HepG2 (cell line): ENCODE results near the gene GRIFIN. TPM values are rescaled to one million over a fixed set of nuclear protein-coding genes. Genes with fewer than 3 reads are reported as not detected.

Experiments used
- ATF7 ChIP-seq, 2 experiments: fragments of 450-650 bp in 1 of 2; sonication (generic) in 1 of 2; formaldehyde crosslinking in 1 of 2; IDR thresholded peaks; 2 replicates each; pipeline versions ENCODE4 v1.4.0 to v1.6.1; 2016 to 2020; ENCODE audit warnings: antibody characterized with exemption in 1 of 2, mild to moderate bottlenecking in 1 of 2, missing genetic modification reagents in 1 of 2
- FOXM1 ChIP-seq: sonication (generic); formaldehyde crosslinking; IDR thresholded peaks from 2 replicates; pipeline ENCODE4 v1.5.0; 2020; ENCODE audit warnings: missing genetic modification reagents
- PPARG ChIP-seq: conservative IDR thresholded peaks from 2 replicates; pipeline ENCODE4 v1.6.1; 2016; ENCODE audit warnings: missing biosample characterization, missing genetic modification reagents
- ZFAT ChIP-seq: sonication (generic); formaldehyde crosslinking; conservative IDR thresholded peaks from 2 replicates; pipeline ENCODE4 v1.8.1; 2023; ENCODE audit warnings: missing genetic modification reagents, inconsistent platforms
- polyA plus RNA-seq, 8 experiments: library from polyadenylated mRNA; depleted of rRNA in 3 of 8; stranded (reverse) in 7 of 8; unstranded in 1 of 8; fragments of >200 nt; fragmentation: Illumina TruSeq in 4 of 8; extraction: Trizol in 4 of 8; gene quantifications; 2 replicates each; pipeline versions ENCODE4 v1.2.1 to v1.2.3, GENCODE V29; 2011 to 2016; ENCODE audit warnings: low read depth in 4 of 8, missing spikeins in 1 of 8, mixed read lengths in 1 of 8; ENCODE audit not compliant: insufficient read depth in 1 of 8
- total RNA-seq, 5 experiments: library from RNA; depleted of rRNA; stranded (reverse); fragments of >200 nt; fragmentation: Illumina TruSeq; extraction: Trizol; gene quantifications; 2 replicates each; pipeline ENCODE4 v1.2.3, GENCODE V29; 2016; ENCODE audit warnings: low read depth in 1 of 5
- TF ChIP-seq, protein P1 (sequence below): sonication (generic); formaldehyde crosslinking; IDR thresholded peaks from 2 replicates; pipeline ENCODE4 v1.5.0; 2020; ENCODE audit warnings: mild to moderate bottlenecking, missing genetic modification reagents, moderate library complexity
- TF ChIP-seq, protein P2 (sequence below): sonication (generic); formaldehyde crosslinking; IDR thresholded peaks from 2 replicates; pipeline ENCODE4 v1.5.0; 2020; ENCODE audit warnings: missing genetic modification reagents, mild to moderate bottlenecking, borderline replicate concordance
- TF ChIP-seq, protein P3 (sequence below): sonication (generic); formaldehyde crosslinking; IDR thresholded peaks from 2 replicates; pipeline ENCODE4 v1.5.1; 2020; ENCODE audit warnings: mild to moderate bottlenecking, missing genetic modification reagents, borderline replicate concordance
- TF ChIP-seq, protein P4 (sequence below): sonication (generic); formaldehyde crosslinking; IDR thresholded peaks from 2 replicates; pipeline ENCODE4 v1.4.0; 2020; ENCODE audit warnings: missing genetic modification reagents
- TF ChIP-seq, protein P5 (sequence below): sonication (generic); formaldehyde crosslinking; conservative IDR thresholded peaks from 2 replicates; pipeline ENCODE4 v1.4.0; 2020; ENCODE audit warnings: missing genetic modification reagents
- TF ChIP-seq, protein P6 (sequence below): sonication (generic); formaldehyde crosslinking; IDR thresholded peaks from 2 replicates; pipeline ENCODE4 v1.5.1; 2020; ENCODE audit warnings: missing genetic modification reagents, mild to moderate bottlenecking, borderline replicate concordance

GRIFIN gene
- total and polyA plus RNA-seq, 2 of the 13 experiments (the other 11 are each of a cell fraction or from before 2014, with no cell fraction given) = not detected

DNA sequence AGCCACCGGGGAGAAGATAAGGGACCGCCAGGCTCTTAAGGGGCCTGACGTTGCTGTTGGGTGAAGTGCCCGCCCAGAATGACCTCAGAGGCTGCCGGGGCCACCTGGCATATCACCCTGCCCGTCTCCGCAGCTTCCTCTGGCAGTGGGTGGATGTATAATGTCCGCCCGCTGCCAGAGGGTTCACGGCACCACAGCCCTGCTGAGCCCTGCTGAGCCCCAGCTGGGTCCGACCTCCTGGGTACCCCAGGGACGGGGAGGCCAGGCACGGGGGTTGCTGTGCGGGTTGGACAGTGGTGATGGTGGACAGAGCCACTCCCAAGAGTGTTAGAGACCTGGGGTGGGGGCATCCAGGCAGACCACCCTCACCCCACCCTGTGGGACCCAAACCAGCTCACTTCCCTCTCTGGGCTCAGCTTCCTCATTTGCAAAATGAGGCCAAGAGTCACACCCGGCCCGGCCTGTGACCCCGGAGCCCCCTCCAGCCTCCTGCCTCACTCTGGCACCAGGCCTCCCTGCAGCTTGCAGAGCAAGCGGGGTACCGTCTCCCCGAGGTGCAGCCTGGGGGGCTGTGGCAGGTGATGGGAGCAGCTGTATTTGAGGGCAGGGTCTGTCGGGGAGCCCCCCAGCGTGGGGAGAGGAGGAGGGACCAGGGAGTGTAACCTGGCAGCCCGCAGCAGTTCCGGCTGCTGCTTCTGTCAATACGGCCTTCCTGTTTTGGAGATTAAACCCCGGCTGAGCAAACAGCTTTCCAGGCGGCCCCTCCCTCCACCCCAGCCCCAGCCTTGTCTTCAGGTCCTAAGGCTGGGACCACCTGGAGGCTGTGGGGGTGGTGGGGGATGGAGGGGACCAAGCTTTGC is 34.9 kb upstream of the GRIFIN start (continued):
- TF ChIP-seq, protein P1, sequence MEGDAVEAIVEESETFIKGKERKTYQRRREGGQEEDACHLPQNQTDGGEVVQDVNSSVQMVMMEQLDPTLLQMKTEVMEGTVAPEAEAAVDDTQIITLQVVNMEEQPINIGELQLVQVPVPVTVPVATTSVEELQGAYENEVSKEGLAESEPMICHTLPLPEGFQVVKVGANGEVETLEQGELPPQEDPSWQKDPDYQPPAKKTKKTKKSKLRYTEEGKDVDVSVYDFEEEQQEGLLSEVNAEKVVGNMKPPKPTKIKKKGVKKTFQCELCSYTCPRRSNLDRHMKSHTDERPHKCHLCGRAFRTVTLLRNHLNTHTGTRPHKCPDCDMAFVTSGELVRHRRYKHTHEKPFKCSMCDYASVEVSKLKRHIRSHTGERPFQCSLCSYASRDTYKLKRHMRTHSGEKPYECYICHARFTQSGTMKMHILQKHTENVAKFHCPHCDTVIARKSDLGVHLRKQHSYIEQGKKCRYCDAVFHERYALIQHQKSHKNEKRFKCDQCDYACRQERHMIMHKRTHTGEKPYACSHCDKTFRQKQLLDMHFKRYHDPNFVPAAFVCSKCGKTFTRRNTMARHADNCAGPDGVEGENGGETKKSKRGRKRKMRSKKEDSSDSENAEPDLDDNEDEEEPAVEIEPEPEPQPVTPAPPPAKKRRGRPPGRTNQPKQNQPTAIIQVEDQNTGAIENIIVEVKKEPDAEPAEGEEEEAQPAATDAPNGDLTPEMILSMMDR (CRISPR knock-in tag) = no peak
- TF ChIP-seq, protein P2, sequence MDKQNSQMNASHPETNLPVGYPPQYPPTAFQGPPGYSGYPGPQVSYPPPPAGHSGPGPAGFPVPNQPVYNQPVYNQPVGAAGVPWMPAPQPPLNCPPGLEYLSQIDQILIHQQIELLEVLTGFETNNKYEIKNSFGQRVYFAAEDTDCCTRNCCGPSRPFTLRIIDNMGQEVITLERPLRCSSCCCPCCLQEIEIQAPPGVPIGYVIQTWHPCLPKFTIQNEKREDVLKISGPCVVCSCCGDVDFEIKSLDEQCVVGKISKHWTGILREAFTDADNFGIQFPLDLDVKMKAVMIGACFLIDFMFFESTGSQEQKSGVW (CRISPR knock-in tag) = no peak
- TF ChIP-seq ATF7 (IDR thresholded peaks at IDR 0.05) (no peak), ATF7 (CRISPR knock-in tag; IDR thresholded peaks at IDR 0.05) (no peak), FOXM1 (CRISPR knock-in tag) (no peak), ZFAT (CRISPR knock-in tag) (no peak), PPARG (peak; percentile 88)
- TF ChIP-seq, protein P3, sequence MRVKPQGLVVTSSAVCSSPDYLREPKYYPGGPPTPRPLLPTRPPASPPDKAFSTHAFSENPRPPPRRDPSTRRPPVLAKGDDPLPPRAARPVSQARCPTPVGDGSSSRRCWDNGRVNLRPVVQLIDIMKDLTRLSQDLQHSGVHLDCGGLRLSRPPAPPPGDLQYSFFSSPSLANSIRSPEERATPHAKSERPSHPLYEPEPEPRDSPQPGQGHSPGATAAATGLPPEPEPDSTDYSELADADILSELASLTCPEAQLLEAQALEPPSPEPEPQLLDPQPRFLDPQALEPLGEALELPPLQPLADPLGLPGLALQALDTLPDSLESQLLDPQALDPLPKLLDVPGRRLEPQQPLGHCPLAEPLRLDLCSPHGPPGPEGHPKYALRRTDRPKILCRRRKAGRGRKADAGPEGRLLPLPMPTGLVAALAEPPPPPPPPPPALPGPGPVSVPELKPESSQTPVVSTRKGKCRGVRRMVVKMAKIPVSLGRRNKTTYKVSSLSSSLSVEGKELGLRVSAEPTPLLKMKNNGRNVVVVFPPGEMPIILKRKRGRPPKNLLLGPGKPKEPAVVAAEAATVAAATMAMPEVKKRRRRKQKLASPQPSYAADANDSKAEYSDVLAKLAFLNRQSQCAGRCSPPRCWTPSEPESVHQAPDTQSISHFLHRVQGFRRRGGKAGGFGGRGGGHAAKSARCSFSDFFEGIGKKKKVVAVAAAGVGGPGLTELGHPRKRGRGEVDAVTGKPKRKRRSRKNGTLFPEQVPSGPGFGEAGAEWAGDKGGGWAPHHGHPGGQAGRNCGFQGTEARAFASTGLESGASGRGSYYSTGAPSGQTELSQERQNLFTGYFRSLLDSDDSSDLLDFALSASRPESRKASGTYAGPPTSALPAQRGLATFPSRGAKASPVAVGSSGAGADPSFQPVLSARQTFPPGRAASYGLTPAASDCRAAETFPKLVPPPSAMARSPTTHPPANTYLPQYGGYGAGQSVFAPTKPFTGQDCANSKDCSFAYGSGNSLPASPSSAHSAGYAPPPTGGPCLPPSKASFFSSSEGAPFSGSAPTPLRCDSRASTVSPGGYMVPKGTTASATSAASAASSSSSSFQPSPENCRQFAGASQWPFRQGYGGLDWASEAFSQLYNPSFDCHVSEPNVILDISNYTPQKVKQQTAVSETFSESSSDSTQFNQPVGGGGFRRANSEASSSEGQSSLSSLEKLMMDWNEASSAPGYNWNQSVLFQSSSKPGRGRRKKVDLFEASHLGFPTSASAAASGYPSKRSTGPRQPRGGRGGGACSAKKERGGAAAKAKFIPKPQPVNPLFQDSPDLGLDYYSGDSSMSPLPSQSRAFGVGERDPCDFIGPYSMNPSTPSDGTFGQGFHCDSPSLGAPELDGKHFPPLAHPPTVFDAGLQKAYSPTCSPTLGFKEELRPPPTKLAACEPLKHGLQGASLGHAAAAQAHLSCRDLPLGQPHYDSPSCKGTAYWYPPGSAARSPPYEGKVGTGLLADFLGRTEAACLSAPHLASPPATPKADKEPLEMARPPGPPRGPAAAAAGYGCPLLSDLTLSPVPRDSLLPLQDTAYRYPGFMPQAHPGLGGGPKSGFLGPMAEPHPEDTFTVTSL = no peak; the same call in 1 of the 2 replicates
- TF ChIP-seq, protein P4, sequence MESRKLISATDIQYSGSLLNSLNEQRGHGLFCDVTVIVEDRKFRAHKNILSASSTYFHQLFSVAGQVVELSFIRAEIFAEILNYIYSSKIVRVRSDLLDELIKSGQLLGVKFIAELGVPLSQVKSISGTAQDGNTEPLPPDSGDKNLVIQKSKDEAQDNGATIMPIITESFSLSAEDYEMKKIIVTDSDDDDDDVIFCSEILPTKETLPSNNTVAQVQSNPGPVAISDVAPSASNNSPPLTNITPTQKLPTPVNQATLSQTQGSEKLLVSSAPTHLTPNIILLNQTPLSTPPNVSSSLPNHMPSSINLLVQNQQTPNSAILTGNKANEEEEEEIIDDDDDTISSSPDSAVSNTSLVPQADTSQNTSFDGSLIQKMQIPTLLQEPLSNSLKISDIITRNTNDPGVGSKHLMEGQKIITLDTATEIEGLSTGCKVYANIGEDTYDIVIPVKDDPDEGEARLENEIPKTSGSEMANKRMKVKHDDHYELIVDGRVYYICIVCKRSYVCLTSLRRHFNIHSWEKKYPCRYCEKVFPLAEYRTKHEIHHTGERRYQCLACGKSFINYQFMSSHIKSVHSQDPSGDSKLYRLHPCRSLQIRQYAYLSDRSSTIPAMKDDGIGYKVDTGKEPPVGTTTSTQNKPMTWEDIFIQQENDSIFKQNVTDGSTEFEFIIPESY (CRISPR knock-in tag) = no peak
- TF ChIP-seq, protein P5, sequence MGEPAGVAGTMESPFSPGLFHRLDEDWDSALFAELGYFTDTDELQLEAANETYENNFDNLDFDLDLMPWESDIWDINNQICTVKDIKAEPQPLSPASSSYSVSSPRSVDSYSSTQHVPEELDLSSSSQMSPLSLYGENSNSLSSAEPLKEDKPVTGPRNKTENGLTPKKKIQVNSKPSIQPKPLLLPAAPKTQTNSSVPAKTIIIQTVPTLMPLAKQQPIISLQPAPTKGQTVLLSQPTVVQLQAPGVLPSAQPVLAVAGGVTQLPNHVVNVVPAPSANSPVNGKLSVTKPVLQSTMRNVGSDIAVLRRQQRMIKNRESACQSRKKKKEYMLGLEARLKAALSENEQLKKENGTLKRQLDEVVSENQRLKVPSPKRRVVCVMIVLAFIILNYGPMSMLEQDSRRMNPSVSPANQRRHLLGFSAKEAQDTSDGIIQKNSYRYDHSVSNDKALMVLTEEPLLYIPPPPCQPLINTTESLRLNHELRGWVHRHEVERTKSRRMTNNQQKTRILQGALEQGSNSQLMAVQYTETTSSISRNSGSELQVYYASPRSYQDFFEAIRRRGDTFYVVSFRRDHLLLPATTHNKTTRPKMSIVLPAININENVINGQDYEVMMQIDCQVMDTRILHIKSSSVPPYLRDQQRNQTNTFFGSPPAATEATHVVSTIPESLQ (CRISPR knock-in tag) = no peak
- TF ChIP-seq, protein P6, sequence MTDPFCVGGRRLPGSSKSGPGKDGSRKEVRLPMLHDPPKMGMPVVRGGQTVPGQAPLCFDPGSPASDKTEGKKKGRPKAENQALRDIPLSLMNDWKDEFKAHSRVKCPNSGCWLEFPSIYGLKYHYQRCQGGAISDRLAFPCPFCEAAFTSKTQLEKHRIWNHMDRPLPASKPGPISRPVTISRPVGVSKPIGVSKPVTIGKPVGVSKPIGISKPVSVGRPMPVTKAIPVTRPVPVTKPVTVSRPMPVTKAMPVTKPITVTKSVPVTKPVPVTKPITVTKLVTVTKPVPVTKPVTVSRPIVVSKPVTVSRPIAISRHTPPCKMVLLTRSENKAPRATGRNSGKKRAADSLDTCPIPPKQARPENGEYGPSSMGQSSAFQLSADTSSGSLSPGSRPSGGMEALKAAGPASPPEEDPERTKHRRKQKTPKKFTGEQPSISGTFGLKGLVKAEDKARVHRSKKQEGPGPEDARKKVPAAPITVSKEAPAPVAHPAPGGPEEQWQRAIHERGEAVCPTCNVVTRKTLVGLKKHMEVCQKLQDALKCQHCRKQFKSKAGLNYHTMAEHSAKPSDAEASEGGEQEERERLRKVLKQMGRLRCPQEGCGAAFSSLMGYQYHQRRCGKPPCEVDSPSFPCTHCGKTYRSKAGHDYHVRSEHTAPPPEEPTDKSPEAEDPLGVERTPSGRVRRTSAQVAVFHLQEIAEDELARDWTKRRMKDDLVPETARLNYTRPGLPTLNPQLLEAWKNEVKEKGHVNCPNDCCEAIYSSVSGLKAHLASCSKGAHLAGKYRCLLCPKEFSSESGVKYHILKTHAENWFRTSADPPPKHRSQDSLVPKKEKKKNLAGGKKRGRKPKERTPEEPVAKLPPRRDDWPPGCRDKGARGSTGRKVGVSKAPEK (CRISPR knock-in tag) = no peak; the same call in 1 of the 2 replicates
